Subcutaneous preadipocyte (primary cell): ENCODE measurements around the gene TMEM187. TPM values are rescaled to one million over a fixed set of nuclear protein-coding genes. Genes with fewer than 3 reads are reported as not detected.

Experiments used
- small RNA-seq: library from RNA; depleted of rRNA; stranded (forward); fragments of <200 nt; gene quantifications from one replicate; pipeline ENCODE3, GENCODE V24; 2012
- total RNA-seq: library from RNA; depleted of rRNA; stranded (reverse); fragments of >200 nt; gene quantifications from 2 replicates; pipeline ENCODE4 v1.2.3, GENCODE V29; 2012

TMEM187 gene, protein sequence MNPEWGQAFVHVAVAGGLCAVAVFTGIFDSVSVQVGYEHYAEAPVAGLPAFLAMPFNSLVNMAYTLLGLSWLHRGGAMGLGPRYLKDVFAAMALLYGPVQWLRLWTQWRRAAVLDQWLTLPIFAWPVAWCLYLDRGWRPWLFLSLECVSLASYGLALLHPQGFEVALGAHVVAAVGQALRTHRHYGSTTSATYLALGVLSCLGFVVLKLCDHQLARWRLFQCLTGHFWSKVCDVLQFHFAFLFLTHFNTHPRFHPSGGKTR
- total RNA-seq, result 6.5 and 7.3 TPM in 2 replicates

DNA sequence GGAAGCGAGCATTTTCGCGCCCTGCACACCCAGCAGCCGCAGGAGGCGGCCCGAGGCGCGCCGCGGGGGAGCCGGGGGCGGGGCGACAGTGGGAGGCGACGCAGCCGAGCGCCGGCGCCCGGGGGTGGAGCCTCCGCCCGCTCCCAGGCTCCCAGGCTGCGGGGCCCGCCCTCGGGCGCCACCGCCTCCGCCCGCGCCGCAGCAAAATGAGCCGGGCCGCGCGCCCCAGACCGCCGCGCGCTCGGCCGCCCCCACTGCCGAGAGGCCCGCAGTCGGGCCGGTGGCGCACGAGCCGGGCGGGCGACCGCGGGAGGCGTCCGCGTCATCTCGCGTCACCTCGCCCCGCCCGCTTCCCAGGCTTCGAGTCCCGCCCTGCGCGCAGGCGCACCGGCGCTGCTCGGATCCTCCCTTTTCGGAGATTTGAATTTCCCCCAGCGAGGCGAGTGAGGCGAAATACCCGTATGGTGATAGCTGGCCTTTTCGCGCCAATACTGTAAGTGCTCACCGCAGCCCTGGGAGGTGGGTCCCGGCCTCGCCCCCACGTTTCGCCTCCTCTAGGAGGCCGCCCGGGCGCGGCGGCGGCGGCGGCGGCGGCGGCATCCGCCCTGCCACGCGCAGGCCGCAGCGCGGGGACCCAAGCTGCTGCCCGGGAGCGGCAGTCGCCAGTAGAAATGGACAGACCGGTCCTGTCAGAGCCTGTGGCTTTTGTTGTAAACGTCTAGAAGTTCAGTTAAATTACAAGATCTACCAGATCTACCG is at the start of gene TMEM187:
TMEM187 (plus strand) TSS at position 387 of the 759 bp plus-strand sequence. CDS start 9,309 bp downstream, outside the sequence.

DNA sequence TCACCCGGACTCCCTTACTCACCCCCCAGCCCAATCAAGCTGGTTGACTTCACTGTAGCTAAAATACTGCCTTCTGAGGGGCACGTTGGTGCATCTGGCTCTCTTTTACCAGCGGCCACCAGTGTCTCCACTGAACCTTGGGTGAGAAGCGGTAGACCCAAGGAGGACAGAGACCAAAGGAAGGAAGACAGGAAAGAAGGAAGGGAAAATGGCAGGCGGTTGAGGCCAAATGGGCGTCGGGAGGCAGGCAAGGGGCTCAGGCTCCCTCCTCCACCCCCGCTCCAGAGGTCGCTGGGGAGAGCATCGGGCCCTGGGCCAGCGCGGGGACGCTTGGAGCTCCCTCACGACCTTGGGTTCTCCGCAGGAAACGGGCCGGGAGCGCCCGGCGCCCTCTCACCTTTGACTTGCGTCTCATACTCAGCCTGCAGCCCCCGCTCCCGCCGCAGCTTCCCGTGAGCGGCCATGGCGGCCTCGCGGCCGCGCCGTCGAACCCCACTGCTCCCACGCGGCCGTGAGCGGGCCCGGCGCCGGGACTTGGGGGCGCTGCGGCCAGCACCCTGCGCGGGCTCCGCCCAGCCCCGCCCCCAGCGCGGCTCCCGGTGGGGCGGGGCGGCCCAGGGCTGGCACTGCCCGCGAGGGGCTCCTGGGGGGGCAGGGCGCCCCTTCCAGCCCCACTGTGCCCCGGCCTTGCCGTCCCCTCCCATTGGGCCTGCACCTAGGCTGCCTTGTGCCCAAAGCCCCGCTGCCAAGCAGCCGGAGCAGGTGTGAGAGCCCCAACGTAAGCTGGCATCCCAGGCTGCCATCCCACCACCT is 46.6 kb upstream of the TMEM187 start, which contains the start of gene ARHGAP4:
ARHGAP4 (minus strand) TSS at position 526 of the 813 bp plus-strand sequence; CDS start at position 464, 62 bp downstream.

DNA sequence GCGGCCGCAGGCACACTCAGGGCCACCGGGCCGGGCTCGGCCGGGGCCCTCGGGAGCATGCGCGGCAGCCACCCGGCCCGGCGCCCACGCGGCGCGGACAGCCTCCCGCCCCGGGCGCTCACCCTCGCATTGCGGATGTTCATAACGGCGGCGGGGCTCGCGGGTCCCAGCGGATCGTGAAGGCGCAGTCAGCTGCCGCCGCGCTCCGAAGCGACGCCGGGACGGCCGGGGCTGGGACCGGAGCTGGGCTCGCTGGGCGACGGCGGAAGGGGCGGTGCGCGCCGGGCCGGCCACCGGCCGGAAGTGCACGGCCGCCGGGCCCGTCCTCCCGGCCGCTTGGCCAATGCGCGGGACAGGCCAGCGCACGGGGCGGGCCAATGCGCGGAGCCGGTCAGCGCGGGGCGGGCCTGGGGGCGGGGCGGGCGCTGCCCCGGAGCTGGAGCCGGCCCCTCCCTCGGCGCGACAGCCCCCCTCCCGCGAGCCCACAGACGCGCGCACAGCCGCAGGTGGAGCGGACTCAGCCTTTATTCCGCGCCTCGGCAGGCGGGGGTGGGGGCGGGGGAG is 37.7 kb upstream of the TMEM187 start, which contains the start of gene NAA10:
NAA10 (minus strand) TSS at position 276 of the 564 bp plus-strand sequence; CDS start at position 143, 133 bp downstream.

DNA sequence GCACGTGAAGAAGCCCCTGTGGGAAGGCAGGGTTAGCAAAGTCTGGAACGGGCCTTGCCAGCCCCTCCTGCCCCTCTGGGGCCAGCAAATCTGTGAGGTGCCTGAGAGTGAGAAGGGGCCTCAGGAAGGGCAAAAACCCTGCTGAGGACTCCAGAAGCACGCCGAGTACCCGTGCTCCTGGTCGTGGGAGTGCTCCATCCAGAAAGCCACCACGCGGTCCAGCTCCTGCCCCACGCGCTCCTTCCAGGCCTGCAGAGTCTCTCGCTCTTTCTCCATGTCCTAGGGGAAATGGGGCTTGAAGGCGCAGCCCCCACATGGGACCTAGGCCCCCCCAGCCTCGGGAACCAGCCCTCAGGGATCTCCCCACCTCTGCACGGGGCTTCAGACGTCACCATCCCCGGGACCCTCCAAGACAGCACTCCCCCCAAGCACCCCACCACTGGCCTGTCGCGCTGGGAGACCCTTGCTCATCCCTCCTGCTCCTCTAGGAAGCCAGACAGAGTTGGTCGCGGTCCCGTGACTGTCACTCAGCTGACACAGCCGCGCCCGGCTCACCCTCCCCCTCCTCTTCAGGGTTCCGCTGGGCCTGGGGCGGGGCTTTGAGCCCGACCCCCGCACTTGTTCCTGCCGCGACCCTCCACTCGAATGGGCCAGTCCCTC is 28.3 kb upstream of the TMEM187 start, which contains the start of gene RENBP:
RENBP (minus strand) TSS at position 504 of the 660 bp plus-strand sequence; CDS start at position 471, 33 bp downstream.

DNA sequence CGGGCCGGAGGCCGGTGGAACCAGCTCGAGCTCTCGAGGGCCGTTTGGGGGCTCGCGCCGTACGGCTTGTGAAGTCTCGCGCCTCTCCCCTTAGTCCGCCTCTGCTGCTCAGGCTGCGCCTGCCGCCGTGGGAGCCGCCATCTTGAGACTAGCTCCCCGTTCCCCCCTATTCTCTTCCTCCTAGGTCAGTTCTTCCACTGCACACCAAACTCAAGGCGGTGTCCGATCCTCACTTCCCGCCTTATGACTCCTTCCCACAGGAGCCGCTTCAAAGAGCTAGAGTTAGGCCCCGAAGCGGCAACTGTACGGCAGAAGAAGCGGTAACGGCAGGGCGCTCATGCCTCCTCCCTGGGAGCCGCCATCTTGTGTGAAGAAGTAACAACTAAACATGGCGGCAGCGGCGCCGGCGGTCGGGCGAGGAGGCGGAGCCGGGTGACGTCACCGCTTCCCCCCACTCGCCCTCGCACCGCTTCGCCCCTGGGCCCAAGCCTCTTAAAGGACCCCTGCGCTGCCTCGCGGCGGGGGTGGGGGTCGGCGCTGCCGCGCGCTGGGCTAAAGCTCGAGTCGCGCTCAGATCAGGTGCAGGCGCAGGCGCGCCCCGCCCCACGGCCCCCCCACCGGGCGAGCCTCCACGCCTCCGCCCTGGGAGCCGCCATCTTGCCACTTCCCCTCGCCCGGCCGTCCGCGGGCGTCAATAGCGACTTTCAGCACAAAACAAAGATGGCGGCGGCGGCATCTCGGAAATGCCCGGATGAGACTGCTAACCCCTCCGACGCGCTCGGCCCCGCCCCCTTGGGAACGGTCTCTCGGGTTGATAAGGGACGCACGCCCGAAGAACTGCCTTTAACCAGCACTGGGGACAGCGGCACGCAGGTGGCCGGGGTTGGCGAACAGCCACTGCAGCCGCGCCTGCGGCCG is 845 bp upstream of the TMEM187 start, which contains the start of gene HCFC1:
HCFC1 (minus strand) TSS at position 369 of the 918 bp plus-strand sequence. CDS start 978 bp downstream, outside the sequence.

DNA sequence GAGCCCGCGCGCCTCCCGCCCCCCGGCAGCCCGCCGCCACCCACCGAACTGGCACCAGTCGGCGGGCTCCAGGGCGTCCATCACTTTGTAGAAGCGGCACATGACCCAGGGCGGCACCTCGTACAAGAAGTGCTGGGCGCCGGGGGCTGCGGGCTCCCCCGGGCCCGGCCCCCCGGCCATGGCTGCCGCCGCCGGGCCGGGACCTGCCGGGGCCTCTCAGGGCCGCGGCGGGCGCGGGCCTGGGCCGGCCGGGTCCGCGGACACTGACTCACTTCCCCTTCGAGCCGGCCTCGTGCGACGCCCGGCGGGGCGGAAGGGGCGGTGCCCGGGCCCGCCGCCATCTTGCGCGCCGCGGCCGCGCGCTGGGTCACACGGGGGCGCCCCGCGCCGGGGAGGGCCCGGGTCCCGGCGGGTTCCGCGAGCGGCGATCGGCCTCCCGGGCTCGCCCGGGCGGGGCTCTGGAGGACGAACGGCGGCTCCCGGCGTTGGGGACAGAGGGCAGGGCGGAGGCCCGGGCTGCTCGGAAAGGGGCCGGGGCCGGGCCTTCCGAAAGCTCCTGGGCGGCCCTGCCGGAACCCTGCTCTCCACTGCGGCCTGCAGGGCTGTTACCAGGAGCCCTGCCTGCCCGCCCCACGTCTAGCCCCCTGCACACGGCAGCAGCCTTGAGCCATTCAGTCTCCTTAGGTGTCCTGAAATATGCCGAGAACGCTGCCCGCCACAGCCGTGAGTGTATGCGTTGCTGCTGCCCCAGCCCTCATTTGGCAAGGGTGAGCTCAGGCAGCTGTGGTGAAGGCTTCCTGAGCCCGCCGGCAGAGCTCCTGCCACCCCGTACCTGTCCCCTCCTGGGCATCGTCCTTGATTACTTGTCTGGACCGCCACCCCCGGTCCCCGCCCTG is 47.3 kb downstream of the TMEM187 start, which contains the start of gene IRAK1:
IRAK1 (minus strand) TSS at position 270 of the 896 bp plus-strand sequence; CDS start at position 180, 90 bp downstream.

Small RNAs within 50 kb of the gene (small RNA-seq; reads per million reads assigned to genes)
- not detected for gene MIR3202-1

Other genes with a start within 250 kb of the TMEM187 start
- gene BCAP31, start 248.4 kb upstream of the TMEM187 start, total RNA-seq, result 119 and 149 TPM in 2 replicates
- gene ABCD1, start 247.9 kb upstream of the TMEM187 start, total RNA-seq, result 8.4 and 8.8 TPM in 2 replicates
- 4.4 and 4.9 TPM in 2 replicates for gene PLXNB3, start 208.5 kb upstream of the TMEM187 start, total RNA-seq
- gene SRPK3, start 191.7 kb upstream of the TMEM187 start, total RNA-seq, result 0.39 TPM in 1 of 2 replicates, not detected in the other
- gene IDH3G, start 178.4 kb upstream of the TMEM187 start, total RNA-seq, result 50.8 and 64.3 TPM in 2 replicates
- gene SSR4, start 178.1 kb upstream of the TMEM187 start, total RNA-seq, result 102 and 193 TPM in 2 replicates
- under 0.01 and 0.20 TPM in 2 replicates for gene PDZD4, start 142.2 kb upstream of the TMEM187 start, total RNA-seq
- gene L1CAM, start 86.6 kb upstream of the TMEM187 start, total RNA-seq, result under 0.01 and 0.39 TPM in 2 replicates
- gene AVPR2, start 68.1 kb upstream of the TMEM187 start, total RNA-seq, result not detected in 2 replicates
- 0.37 and 0.39 TPM in 2 replicates for gene ARHGAP4, start 46.5 kb upstream of the TMEM187 start, total RNA-seq
- gene NAA10, start 37.7 kb upstream of the TMEM187 start, total RNA-seq, result 70.4 and 74.6 TPM in 2 replicates
- gene RENBP, start 28.1 kb upstream of the TMEM187 start, total RNA-seq, result 3.7 TPM in 2 replicates
- gene HCFC1, start 936 bp upstream of the TMEM187 start, total RNA-seq, result 26.8 and 40.7 TPM in 2 replicates
- 59.2 and 79.8 TPM in 2 replicates for gene IRAK1, start 47.1 kb downstream of the TMEM187 start, total RNA-seq
- gene MECP2, start 125.0 kb downstream of the TMEM187 start, total RNA-seq, result 18.2 and 18.7 TPM in 2 replicates
- gene OPN1LW, start 171.5 kb downstream of the TMEM187 start, total RNA-seq, result not detected in 2 replicates
- not detected in 2 replicates for gene OPN1MW, start 209.8 kb downstream of the TMEM187 start, total RNA-seq
- gene OPN1MW2, start 247.0 kb downstream of the TMEM187 start, total RNA-seq, result not detected in 2 replicates